GM18867 (cell line): ENCODE results near the gene GMPPA.

ENCODE experiments used
- ATAC-seq: cut with Tn5 transposase; IDR thresholded peaks from one replicate; pipeline ENCODE4 v1.9.1; 2021; ENCODE audit warnings: mild to moderate bottlenecking, moderate library complexity; ENCODE audit not compliant: unreplicated experiment

Gene GMPPA

DNA sequence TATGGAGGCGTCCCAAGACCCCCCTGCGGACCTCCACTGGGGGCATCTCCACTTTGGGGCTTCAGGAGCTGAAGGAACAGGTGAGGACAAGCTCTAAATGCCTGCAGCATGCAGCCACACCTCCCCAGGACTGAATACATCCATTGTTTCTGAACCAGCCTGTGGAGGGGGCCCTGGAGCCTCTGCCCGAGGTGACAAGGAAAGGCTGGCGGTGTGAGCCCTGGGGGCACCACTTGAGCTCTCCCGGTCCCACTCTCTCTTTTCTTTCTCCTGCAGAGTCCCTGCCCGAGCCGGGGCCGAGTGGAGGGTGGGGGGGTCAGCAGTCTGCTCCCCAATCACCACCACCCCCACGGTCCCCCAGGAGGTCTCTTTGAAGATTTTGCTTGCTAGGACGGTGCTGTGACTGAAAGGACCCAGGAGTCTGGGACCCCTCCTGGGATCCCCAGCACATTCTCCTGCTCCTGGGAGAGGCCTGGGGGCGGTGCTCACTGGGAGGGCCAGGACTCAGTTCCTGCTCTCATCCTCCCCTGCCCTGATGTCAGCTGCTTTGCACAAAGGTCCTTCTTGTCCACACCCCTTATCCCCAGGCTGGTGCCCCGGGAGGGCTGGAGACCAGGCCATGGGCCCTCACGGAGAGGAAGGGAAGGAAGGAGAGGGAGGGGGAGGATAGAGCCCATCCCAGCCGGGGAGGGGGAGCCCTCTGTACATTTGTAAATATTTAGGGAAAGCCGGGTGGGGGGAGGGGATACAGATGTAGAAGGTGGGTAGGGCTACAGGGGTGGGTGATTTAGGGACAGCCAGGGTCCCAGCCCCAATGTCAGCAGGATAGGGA lies 39.2 kb downstream of the GMPPA start:
- no peak for ATAC-seq

DNA sequence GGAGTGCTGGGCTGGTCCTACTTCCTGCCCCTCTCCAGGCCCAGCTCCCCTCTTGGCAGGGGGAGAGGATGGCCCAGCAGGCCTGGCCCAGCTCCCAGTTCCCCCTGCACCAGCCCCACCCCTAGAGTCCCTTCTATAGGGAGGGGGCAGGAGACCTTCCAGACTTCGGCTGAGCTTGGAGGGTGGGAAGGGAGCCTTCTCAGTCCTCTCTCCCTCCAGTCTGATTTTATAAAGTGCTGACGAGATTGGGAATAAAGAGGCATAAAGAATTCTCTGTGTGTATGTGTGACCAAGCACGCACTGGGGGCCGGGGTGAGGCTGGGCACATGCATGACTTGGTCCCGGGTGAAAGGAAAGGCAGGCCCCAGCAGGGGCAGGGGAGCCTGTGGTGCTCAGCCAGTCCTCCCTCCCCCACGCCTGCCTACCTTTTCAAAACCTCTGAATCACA lies 39.8 kb downstream of the GMPPA start:
- no peak for ATAC-seq

DNA sequence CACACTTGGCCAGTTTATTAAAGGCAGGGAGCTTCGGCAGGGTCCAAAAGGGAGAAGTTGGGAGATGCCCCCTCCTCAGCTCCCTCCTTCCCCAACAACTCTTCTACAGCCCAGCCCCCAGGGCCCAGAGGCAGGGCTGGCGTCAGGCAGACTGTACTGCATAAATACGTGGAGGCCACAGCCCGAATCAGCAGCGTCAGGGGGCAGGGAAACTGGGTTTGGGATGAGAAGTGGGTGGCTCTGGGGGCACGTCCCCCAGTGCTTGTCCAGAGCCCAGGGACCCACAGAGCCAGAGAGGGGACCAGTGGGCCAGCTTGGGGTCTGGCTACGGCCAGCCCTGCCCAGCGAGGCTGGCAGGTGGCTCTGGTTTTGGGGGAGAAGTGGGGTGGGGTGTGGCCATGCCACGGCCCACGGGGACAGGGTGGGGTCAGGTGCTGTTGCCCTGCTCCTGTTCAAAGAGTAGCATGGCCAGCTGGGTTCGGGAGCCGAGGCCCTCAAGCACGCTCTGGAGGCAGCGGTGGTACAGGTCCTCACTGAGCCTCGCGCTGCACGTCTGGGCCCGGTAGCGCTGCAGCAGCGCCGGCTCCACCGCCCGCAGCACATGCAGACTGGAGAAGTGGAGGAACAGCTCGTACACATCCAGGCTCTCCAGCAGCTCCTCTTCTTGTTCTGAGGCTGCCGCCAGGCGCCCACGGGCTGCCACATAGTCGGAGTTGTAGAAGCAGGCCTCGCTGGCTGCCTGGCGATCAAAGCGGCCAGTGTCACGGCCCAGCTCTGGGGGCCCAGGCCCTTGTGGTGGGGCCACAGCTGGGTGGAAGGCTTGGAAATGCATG lies 40.5 kb downstream of the GMPPA start:
- ATAC-seq, result no peak

DNA sequence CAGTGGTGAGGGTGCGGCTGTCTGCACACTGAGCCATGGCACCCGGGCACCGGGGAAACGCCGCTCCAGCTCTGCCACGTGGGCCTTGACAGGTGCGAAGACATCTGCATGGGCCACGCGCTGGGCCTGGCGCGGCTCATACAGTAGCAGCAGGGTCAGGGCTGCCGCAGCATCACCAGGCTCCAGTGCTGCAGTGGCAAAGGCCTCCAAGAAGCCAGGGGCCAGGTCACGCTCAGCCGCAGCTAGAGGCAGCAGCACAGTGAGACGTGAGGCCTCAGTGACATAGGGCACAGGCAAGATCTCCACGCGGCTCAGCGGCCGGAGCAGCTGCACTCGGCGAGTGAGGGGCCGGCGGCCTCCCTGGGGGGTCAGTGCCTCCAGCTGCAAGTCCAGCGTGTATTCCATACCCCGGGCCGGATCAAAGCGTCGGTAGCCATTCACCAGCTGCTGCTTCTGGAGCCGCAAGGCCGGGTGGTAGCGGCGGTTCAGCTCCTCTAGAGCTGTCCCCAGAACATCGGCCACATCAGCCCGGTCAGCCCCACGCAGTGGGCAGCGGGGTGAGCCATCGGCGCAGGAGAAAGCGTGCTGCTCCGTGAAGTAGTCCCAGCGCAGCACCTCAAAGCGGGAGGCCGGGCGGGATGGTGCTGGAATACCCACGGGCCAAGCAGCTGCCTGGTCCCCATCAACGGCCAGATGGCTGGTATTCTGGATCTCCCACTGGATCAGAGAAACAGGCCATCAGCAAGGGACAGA lies 41.4 kb downstream of the GMPPA start:
- no peak for ATAC-seq

DNA sequence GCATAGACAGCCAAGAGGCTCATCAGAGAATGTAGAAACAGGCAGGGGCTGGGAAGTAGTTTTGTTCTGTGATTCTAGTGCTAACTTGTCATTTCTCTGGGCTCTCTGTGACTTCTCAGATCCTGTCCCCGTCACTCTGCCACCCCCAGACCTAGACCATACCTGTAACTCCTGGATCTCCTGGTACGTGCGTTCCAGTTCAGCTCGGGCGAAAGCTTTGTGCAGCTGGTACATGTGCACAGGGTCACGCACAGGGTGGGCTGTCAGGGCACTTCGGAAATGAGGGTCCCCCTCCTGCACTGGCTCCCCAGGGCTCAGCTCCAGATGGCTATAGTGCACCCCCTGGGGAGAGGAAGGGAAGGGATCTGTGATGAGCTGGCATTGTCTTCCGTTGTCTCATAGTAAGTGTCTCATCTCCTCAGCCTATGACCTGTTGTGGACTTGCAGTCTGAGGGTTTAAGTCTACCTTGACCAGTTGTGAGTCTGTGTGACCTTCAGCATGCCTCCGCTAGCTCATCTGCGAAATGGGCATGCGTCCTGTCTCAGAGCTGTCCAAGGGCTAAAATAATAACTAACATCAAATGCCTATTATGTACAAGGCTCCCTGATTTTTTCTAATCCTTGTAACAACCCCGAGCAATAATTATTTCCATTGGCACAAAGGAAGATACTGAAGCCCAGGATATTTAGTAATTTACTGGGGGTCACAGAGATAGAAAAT lies 42.3 kb downstream of the GMPPA start:
- ATAC-seq, result no peak

DNA sequence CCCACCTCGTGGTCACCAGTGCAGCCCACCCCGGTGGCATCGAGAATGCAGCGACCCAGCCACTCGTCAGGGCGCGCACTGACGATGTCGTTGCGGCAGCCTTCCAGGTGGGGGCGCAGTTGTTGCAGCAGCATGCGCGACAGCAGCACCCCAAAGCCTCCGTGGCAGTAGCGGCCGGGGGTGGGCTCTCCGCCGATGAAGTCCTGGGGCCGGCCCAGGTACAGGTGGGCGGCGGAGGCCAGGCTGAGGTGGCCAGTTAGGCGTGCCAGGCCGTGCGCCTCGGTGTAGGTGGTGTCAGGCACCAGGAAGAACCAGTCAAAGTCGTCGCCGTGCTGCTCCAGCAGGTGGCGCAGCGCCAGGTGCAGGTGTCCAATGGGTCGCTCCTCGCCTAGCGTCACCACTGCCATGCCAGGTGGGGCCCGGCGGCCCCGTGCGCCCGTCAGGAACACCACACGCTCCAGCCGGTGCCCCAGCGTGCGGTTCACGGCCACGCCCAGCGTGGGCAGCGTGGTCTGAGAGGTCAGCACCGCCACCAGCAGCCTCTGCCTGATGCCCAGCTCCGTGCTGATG lies 43.0 kb downstream of the GMPPA start:
- peak; percentile 47 for ATAC-seq

DNA sequence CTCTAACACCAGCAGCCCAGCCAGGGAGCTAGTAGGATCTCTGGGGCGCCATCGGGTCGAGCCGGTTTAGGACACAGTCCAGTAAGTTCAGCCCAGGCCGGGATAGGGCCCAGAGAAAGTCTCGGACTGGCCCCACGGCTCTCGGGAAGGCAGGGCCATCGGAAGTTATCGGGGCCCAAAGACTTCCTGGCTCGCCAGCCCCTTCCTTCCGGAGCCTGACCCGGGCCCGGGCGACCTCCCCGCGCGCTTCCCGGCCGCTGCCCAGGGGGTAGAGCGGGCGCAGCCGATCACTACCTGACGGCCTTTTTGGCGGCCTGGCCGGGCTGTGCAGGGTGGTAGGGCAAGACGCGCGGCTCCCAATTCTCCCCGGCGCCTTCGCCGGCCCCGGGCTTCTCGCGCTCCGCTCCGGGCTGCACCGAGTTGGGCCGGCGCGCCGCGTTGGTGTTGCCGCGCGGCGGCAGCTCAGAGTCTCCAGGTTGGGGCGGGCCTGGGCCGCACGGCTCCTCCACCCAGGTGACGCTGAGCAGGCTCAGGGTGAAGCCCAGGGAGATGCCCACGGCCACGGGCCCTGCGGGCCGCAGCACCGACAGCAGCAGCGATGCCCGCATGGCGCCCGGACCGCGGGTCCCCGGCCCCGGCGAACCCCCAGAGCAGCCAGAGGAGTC lies 44.4 kb downstream of the GMPPA start:
- ATAC-seq, result peak; percentile 38

DNA sequence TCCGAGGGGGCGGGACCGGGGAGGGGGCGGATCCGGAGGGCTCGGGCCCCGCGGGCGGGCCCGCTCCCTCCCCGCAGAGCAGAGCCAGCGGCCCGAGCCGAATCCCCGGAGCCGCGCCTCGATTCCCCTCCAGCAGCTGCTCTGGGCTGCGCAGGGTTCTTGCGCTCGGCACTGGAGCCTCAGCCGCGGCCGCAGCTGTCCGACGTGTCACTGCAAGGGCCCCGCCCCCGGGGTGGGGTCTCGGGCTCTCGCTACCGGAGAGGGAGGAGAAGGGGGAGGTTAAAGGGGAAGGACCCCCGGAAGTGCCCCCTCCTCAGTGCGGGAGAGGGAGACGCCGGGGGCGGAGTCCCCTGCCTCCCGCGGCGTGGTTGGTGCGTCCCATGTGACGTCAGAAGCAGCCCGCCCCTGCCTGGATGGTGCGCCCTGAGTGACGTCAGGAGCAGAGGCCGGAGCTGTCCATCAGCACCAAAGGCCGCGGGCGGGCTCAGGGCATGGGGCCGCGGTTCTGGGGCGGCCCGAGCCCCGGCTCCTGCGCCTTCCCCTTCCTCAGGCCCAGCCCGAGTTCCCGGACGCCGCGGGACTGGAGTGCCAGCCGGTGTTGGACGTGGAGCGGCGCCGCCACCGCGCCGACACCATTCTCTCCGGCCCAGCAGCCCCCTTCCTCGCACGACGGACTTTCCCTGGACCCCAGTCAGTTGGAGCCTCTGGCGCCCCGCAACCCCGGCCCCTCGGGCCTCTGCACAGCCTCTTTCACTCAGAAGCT lies 45.1 kb downstream of the GMPPA start, which contains the start of the genes CHPF and TMEM198:
TSS of gene CHPF (minus strand) at position 214 of the 763 bp plus-strand sequence. CDS start 271 bp downstream, outside the sequence.
TSS of gene TMEM198 (plus strand) at position 433 of the 763 bp plus-strand sequence. CDS start 700 bp downstream, outside the sequence.
- peak; percentile 78 for ATAC-seq

DNA sequence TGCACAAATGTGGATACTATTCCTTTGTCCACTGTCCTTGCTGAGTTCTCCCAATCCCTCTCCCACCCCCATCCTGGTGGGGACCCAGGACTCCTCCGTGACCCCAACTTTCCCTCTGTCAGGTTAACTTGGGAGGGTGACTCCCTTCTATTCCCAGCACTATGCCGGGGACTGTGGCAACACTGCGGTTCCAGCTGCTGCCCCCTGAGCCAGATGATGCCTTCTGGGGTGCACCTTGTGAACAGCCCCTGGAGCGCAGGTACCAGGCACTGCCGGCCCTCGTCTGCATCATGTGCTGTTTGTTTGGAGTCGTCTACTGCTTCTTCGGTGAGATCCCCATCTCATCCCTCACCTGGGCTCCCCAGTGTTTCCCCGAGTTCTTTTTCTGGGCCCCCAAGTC lies 45.9 kb downstream of the GMPPA start:
- ATAC-seq, result no peak

DNA sequence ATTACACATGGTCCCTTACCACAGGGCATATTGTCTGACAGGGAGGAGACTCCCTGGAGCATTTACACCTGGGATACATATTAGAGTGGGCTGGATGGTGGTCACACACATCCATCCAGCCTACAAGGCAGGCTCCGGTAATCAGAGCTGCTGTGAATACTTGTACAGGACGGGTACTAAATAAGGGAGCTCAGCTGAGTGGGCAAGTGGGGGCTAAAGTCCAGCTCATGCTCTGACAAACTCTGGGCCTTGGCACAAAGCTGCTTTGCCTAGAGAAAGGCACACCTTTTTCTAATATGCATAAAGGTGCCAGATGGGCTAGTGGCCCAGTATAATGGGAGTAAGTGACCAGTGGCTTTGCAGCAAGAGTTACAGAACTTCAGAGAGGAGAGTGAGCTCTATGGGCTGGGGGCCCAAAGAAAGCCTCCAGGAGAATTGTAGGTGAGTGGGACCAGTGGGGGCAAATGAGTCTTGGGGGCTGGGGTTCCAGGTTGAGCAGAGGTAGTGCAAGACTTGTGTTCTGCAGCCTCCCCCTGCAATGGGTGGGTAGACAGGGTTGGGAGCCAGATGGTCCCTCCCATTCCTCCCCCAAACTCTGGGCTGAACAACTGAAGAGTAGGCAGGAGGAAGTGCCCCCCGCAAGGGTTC lies 46.7 kb downstream of the GMPPA start:
- no peak for ATAC-seq

DNA sequence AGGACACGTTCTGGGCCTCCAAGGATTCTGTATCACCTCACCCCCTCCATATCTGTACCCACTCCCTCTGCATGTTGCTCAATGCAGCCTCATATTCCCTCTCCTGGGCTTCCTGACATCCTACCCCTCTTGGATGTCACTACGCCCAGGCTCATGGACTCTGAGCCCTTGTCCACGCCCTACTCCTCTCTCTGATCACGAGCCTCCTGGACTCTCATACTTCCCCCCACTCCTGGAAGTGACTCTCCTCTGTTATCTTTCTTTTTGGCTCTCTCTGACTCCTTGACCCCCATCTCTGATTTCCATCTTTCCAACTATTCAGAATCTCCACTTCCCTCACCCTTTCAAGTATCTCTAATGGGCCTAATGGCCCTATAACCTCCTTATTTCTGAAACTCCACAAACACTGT lies 47.3 kb downstream of the GMPPA start:
- no peak for ATAC-seq

DNA sequence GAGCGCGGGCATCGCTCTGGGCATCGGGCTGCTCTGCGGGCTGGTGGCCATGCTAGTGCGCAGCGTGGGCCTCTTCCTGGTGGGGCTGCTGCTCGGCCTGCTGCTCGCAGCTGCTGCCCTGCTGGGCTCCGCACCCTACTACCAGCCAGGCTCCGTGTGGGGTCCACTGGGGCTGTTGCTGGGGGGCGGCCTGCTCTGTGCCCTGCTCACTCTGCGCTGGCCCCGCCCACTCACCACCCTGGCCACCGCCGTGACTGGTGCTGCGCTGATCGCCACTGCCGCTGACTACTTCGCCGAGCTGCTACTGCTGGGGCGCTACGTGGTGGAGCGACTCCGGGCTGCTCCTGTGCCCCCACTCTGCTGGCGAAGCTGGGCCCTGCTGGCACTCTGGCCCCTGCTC lies 48.9 kb downstream of the GMPPA start:
- no peak for ATAC-seq

DNA sequence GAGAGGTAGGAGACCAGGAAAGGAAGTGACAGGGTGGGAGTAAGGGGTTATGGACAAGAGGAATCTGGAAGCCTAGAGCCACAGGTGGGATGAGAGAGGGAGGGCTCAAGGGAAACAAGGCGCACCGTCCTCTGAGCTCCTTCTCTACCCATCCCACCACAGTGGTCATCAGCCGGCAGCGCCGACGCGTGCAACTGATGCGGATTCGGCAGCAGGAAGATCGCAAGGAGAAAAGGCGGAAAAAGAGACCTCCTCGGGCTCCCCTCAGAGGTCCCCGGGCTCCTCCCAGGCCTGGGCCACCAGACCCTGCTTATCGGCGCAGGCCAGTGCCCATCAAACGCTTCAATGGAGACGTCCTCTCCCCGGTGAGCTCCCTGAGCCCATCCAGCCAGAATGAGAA lies 50.3 kb downstream of the GMPPA start:
- no peak for ATAC-seq

DNA sequence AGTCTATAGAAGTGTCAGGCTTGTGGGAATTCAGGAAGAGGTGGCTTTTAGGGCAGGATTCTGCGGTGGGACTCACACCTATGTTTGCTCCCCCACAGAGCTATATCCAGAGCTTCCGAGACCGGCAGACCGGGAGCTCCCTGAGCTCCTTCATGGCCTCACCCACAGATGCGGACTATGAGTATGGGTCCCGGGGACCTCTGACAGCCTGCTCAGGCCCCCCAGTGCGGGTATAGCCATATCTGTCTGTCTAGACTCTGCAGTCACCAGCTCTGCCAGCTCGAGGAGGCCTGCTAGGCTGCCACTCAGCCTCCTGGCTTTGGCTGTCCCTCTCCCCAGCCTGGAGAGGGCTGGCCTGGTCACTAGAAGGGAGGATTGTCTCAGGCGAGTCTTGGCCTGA lies 50.9 kb downstream of the GMPPA start:
- ATAC-seq, result no peak

DNA sequence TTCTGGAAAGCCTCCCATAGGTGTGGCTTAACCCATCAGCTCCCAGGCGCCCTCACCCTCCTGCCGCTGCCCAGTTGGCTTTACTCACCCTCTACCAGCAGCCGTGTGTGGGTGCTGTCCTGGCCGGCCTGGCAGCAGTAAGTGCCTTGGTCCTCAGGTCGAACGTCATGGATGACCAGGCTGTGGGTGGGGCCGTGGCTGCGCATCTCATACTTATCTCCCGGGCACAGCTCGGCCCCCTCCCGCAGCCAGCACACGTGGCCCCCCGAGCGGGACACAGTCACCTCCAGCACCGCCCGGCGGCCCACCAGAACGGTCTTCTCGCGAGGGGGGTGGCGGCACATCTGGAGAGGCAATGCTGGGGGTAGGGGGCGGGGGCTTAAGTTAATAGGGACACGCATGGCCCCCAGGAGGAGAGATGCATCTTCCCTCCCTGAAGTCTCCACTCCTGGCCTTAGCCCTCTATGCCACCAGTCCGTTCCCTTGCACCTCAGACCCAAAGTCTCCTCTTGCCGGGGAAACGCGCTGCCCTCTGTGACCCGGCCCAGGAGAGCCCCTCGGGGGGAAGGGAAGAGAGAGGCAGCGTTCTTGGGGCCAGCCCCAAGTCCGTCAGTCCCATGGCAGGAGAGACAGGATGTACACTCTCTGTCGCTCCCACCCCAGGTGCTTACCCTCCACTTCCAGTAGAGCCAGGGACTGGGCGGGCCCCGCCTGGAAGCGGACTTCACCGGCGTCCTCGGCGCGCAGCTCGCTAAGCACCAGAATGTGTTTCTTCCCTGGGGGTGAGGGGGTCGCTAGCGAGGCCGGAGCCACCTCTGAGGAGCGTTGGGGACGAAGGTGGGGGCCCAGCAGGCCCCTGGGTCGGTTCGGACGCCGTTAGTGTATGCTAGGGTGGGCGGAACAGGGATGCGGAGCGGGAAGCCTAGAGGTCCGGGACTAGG lies 53.0 kb downstream of the GMPPA start:
- ATAC-seq, result peak; percentile 17

DNA sequence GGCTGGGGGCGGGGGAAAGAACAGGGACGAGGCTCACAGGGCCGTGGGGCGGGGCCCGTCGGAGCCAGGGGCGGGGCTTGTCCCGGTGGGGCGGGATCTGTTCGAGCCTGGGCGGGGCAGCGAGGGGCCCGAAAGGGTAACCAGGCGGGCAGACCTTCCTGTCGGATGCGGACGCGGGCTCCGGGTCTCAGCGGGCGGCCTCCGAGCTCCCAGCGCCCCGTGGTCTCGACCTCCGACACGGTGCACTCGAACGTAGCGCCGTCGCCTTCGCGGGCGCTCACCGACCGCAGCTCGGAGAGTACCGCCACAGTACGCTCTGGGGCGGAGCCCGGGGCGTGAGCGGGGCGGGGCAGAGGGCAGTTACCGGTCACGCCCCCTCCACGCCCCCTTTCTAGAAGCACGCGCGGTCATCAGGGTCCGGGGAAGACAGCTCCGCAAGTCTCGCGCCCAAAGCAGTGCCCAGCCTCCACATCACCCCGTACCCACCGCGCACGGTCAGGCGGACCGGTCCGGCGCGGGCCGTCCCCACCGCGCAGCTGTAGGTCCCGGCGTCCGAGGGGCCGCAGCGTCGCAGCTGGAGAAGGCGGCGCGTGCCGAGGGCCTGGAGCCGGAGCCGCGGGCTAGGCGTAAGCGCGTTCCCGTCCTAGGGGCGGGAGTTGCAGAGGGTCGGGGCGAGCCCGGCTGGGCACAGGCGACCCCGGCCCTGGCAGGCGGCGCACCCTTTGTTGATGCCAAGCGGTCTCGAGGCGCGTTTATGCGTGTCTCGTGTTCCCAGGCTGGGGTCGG lies 53.9 kb downstream of the GMPPA start:
- ATAC-seq, result peak; percentile 83

DNA sequence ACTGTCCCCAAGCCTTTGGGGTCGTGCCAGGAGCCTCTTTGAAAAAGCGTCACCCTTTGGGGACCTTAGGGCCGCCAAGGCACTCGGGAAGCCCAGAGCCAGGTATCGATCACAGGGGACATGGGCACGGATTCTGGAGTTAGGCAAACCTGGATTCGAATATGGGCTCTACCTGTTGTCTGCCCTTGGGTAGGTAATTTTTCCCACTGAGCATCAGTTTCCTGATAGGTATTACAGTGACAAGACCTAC lies 54.4 kb downstream of the GMPPA start:
- no peak for ATAC-seq
